Neuron (in vitro differentiated cells): Measurements from ENCODE around the gene TP63.

ENCODE experiments used
- H2AFZ ChIP-seq: one replicate; pipeline ENCODE4 v1.6.1; 2013; ENCODE audit warnings: low read depth, mild to moderate bottlenecking, inconsistent platforms, low read length, moderate library complexity
- H3K27me3 ChIP-seq: one replicate; pipeline ENCODE4 v1.6.1; 2013; ENCODE audit warnings: low read length; ENCODE audit not compliant: insufficient read depth
- H3K36me3 ChIP-seq: one replicate; pipeline ENCODE4 v1.6.1; 2013; ENCODE audit warnings: low read length; ENCODE audit not compliant: insufficient read depth
- H3K4me1 ChIP-seq: one replicate; pipeline ENCODE4 v1.6.1; 2013; ENCODE audit warnings: low read length; ENCODE audit not compliant: insufficient read depth
- H3K4me3 ChIP-seq: 2 replicates; pipeline ENCODE4 v1.5.1; 2013; ENCODE audit warnings: mild to moderate bottlenecking, low read length, moderate library complexity
- H3K9me3 ChIP-seq: one replicate; pipeline ENCODE4 v1.6.1; 2013; ENCODE audit warnings: low read length

TP63 gene

DNA sequence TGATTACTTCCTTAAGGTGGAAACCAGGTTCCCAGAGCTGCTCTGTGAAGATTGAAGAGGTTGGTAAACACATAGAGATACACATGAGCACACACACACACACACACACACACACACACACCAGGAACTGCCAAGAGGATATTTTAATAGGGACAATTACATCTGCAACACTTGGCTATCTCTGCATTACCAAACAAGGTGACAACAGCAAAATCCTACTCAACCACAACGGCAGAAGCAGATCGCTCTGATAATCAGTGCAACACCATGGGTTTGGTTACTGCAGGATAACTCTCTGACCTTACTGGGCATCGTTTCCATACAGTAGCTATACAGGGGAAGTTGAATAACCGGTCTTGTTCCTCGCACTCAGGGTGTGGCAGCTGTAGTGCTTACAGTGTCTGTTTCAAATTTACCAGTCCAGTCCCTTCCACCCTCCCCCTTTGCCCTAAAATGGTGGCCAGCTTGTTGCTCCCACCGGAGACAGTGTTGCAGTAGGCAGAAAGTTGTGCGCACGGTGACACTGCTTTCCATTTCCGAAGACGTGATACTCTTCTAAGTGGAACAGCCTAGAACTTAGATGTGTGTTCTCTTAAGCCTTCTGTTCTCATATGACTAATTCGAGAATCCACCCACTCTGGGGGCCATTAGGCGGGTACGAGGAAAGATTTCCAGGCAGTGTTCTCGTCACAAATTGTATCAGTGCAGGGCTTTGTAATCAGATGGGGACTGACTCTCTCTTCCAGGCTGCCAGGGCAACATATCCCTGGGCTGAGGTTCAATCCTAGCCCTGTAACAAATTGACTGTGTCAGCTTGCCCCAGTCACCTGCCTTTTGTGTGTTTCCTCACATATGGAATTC is 313.3 kb downstream of the TP63 start:
- no peaks in the 10 kb centered on the region for H3K4me1 ChIP-seq
- H2AFZ ChIP-seq = no peak overlapping the region
- H3K27me3 ChIP-seq = no peaks in the 10 kb centered on the region
- no peak overlapping the region for H3K4me3 ChIP-seq
- no peaks in the 10 kb centered on the region for H3K9me3 ChIP-seq
- H3K36me3 ChIP-seq = no peaks in the 10 kb centered on the region

DNA sequence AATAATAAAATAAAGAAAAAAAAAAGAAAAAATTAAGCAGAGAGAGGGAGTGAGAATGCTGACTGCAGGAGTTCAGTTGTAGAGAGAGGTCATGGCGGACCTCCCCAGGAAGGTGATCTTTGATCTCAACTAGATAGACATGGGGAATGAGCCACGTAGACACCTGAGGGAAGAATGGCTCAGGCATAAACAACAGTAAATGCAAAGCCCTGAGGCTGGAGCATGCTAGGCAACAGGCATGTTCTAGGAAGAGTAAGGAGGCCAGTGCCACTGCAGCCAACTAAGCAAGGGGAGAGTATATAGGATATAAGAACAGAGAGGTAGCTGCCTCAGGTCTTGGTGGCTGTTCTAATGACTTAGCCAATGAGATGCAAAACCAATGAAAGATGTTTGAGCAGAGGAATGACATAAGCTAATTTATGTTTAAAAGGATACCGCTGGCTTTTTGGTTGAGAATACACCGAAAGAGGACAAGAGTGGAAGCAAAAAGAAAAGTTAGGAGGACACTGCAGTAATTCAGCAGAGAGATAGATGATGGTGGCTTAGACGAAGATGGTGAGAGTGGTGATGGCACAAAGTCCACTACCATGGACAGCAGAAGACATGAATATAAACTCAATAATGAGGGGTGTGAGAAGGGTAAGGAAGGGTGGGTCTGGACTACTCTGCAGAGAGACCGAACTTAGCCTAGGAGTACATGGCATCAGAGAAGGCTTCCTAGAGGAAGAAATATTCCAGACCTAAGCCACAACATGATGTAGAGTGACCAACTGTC is 314.9 kb downstream of the TP63 start:
- H2AFZ ChIP-seq = no peak overlapping the region
- no peak overlapping the region for H3K4me3 ChIP-seq
- no peaks in the 10 kb centered on the region for H3K27me3 ChIP-seq
- no peaks in the 10 kb centered on the region for H3K4me1 ChIP-seq
- H3K36me3 ChIP-seq = no peaks in the 10 kb centered on the region
- H3K9me3 ChIP-seq = no peaks in the 10 kb centered on the region
